GM12878 (cell line): Measurements from ENCODE around the gene CASR. TPM values are rescaled to one million over a fixed set of nuclear protein-coding genes. Genes with fewer than 3 reads are reported as not detected.

Experiments
- ATAC-seq: fragments of 200-7000 bp; cut with Tn5 transposase; 3 replicates; pipeline ENCODE4 v1.9.1; 2020; ENCODE audit warnings: mild to moderate bottlenecking, moderate library complexity
- BruUV-seq: library from RNA; stranded (reverse); fragments of 400-500 nt; replicated peaks from 2 replicates; lab custom pipeline; 2021; lab: Mats Ljungman, UMichigan
- CTCF ChIA-PET: fragments of 300-600 bp; sonication (Branson Sonifier 250); formaldehyde crosslinking; extraction: SDS; loops from one replicate; lab custom pipeline; 2021; ENCODE audit warnings: inconsistent platforms; lab: Yijun Ruan, JAX
- POLR2A ChIA-PET: fragments of 350-600 bp; formaldehyde crosslinking; extraction: SDS; loops from one replicate; lab custom pipeline; 2021; ENCODE audit warnings: inconsistent platforms; lab: Charles Lee
- RAD21 ChIA-PET: fragments of 300-600 bp; sonication (Branson Sonifier 250); formaldehyde crosslinking; loops from one replicate; lab custom pipeline; 2023; ENCODE audit warnings: antibody characterized with exemption; ENCODE audit not compliant: unreplicated experiment; lab: Charles Lee
- SMC1A ChIA-PET: fragments of 300-600 bp; sonication (Branson Sonifier 250); formaldehyde crosslinking; loops from one replicate; lab custom pipeline; 2023; ENCODE audit not compliant: unreplicated experiment, uncharacterized antibody; lab: Charles Lee
- DNase-seq: peaks from one replicate; pipeline ENCODE4 v3.0.0-alpha.2; 2011; ENCODE audit warnings: low read depth, low spot score
- FAIRE-seq: peaks from 3 replicates; lab custom pipeline; 2011; peaks lifted over from hg19 to GRCh38; lab: Jason Lieb, UNC
- H2AFZ ChIP-seq: 2 replicates; pipeline ENCODE4 v1.6.0; 2011; ENCODE audit warnings: low read depth, low read length, control low read depth; ENCODE audit not compliant: control insufficient read depth
- H3K27ac ChIP-seq: 2 replicates; pipeline ENCODE4 v1.5.1; 2011; ENCODE audit warnings: control low read depth; ENCODE audit not compliant: control insufficient read depth, insufficient read depth
- H3K27me3 ChIP-seq, 2 experiments: replicated peaks in 1 of 2; 2 replicates each; pipeline versions ENCODE4 v1.6.0 to v1.6.1; 2011; ENCODE audit warnings: low read length in 1 of 2; ENCODE audit not compliant: control insufficient read depth in 2 of 2, insufficient read depth in 2 of 2
- H3K36me3 ChIP-seq, 2 experiments: 2 replicates each; pipeline ENCODE4 v1.5.1; 2011; ENCODE audit warnings: low read length in 1 of 2; ENCODE audit not compliant: control insufficient read depth in 2 of 2, insufficient read depth in 2 of 2
- H3K4me1 ChIP-seq: 2 replicates; pipeline ENCODE4 v1.6.1; 2011; ENCODE audit warnings: mild to moderate bottlenecking, low read length, moderate library complexity, mixed read lengths; ENCODE audit not compliant: control insufficient read depth, insufficient read depth
- H3K4me2 ChIP-seq: 2 replicates; pipeline ENCODE4 v1.6.0; 2011; ENCODE audit warnings: control low read depth; ENCODE audit not compliant: control insufficient read depth, insufficient read depth
- H3K4me3 ChIP-seq: fragments of 200-600 bp; sonication (generic); 2 replicates; pipeline ENCODE4 v1.5.1; 2016
- H3K79me2 ChIP-seq: 2 replicates; pipeline ENCODE4 v1.6.0; 2011; ENCODE audit warnings: low read length; ENCODE audit not compliant: control insufficient read depth, insufficient read depth
- H3K9ac ChIP-seq: 2 replicates; pipeline ENCODE4 v1.8.0; 2011; ENCODE audit warnings: low read length, control low read depth, mixed read lengths; ENCODE audit not compliant: control insufficient read depth, insufficient read depth
- H3K9me3 ChIP-seq: replicated peaks from 3 replicates; pipeline ENCODE4 v1.5.1; 2011; ENCODE audit warnings: mild to moderate bottlenecking, low read length; ENCODE audit not compliant: control insufficient read depth, insufficient read depth
- H4K20me1 ChIP-seq: 2 replicates; pipeline ENCODE4 v1.6.0; 2011; ENCODE audit not compliant: control insufficient read depth, insufficient read depth
- CHD2 ChIP-seq: IDR thresholded peaks from 2 replicates; pipeline ENCODE4 v1.6.1; 2011; ENCODE audit warnings: low read depth, low read length, improper control_type of control experiment, borderline replicate concordance
- CREB1 ChIP-seq: IDR thresholded peaks from 2 replicates; pipeline ENCODE4 v1.6.1; 2012; ENCODE audit warnings: low read depth, mild to moderate bottlenecking, inconsistent platforms
- EP300 ChIP-seq, 2 experiments: fragments of 150-350 bp in 1 of 2; IDR thresholded peaks; 2 replicates each; pipeline ENCODE4 v1.6.1; 2011 to 2012; ENCODE audit warnings: low read depth in 2 of 2, low read length in 2 of 2, borderline replicate concordance in 1 of 2, improper control_type of control experiment in 1 of 2, inconsistent platforms in 1 of 2; ENCODE audit not compliant: control insufficient read depth in 1 of 2
- FOXM1 ChIP-seq: IDR thresholded peaks from 2 replicates; pipeline ENCODE4 v1.6.1; 2012; ENCODE audit warnings: low read depth, mild to moderate bottlenecking, inconsistent platforms, low read length, moderate library complexity
- MEF2B ChIP-seq: fragments of 450-650 bp; IDR thresholded peaks from 2 replicates; pipeline ENCODE4 v1.6.1; 2018; ENCODE audit warnings: mild to moderate bottlenecking, moderate library complexity; ENCODE audit not compliant: partially characterized antibody, poor library complexity, severe bottlenecking
- MYC ChIP-seq: IDR thresholded peaks from 2 replicates; pipeline ENCODE4 v1.6.1; 2011; ENCODE audit warnings: mild to moderate bottlenecking, low read length, moderate library complexity, inconsistent platforms; ENCODE audit not compliant: insufficient read depth, insufficient replicate concordance, insufficient read length, severe bottlenecking
- RCOR1 ChIP-seq: conservative IDR thresholded peaks from 2 replicates; pipeline ENCODE4 v1.6.1; 2012; ENCODE audit warnings: low read depth, low read length, improper control_type of control experiment
- RUNX3 ChIP-seq: IDR thresholded peaks from 2 replicates; pipeline ENCODE4 v1.6.1; 2012; ENCODE audit warnings: low read length, inconsistent platforms
- SPI1 ChIP-seq: IDR thresholded peaks from 2 replicates; pipeline ENCODE4 v1.6.1; 2011; ENCODE audit warnings: low read depth, mild to moderate bottlenecking, low read length, moderate library complexity, borderline replicate concordance; ENCODE audit not compliant: insufficient read depth
- SREBF2 ChIP-seq: IDR thresholded peaks from 2 replicates; pipeline ENCODE4 v1.6.1; 2012; ENCODE audit warnings: mild to moderate bottlenecking, low read length
- YY1 ChIP-seq: IDR thresholded peaks from 2 replicates; pipeline ENCODE4 v1.6.1; 2011; ENCODE audit warnings: low read depth, mild to moderate bottlenecking, low read length
- ZNF384 ChIP-seq: IDR thresholded peaks from 2 replicates; pipeline ENCODE4 v1.6.1; 2012; ENCODE audit warnings: low read depth, mild to moderate bottlenecking, low read length, improper control_type of control experiment, borderline replicate concordance
- WGBS: methylation state at CpG from one replicate; pipeline ENCODE4 v1.1.6; 2016; ENCODE audit warnings: low lambda C conversion rate; ENCODE audit not compliant: insufficient replicate concordance, insufficient coverage; ENCODE audit errors: missing lambda C conversion rate; 5-methylcytosine and 5-hydroxymethylcytosine counted together
- in situ Hi-C: fragments of 300-500 bp; cut with MboI; formaldehyde crosslinking; loops from 9 replicates; pipeline ENCODE4 v1.14.3; 2018; ENCODE audit warnings: mixed read lengths
- intact Hi-C: fragments of 100-400 bp; cut with micrococcal nuclease; formaldehyde crosslinking; loops from one replicate; pipeline ENCODE4 v1.14.2; 2022; ENCODE audit not compliant: unreplicated experiment
- polyA plus RNA-seq, 11 experiments: library from polyadenylated mRNA; depleted of rRNA in 4 of 11; unstranded in 6 of 11; stranded (reverse) in 5 of 11; fragments of >200 nt; fragmentation: Nextera tagmentation in 4 of 11; fragmentation: Illumina TruSeq in 1 of 11; extraction: Ambion mirVana in 4 of 11; extraction: Trizol in 1 of 11; gene quantifications; 1 replicate in 1 of 11; 2 replicates in 10 of 11; pipeline versions ENCODE4 v1.2.1 to v1.2.3, GENCODE V29; 2011 to 2016; ENCODE audit warnings: inconsistent platforms in 2 of 11, missing spikeins in 2 of 11, low read depth in 1 of 11
- total RNA-seq, 4 experiments: library from RNA; depleted of rRNA in 3 of 4; stranded (reverse); fragments of >200 nt in 3 of 4; fragmentation: Illumina TruSeq in 1 of 4; extraction: Trizol in 1 of 4; gene quantifications; 2 replicates each; pipeline versions ENCODE4 v1.2.1 to v1.2.3, GENCODE V29; 2013 to 2021
- TF ChIP-seq, protein P1 (sequence below): fragments of 450-650 bp; IDR thresholded peaks from 2 replicates; pipeline ENCODE4 v1.6.1; 2016; ENCODE audit warnings: mild to moderate bottlenecking
- TF ChIP-seq, protein P2 (sequence below): fragments of 150-350 bp; IDR thresholded peaks from 2 replicates; pipeline ENCODE4 v1.6.1; 2016; ENCODE audit warnings: low read depth, low read length
- TF ChIP-seq, protein P3 (sequence below): fragments of 450-650 bp; formaldehyde crosslinking; IDR thresholded peaks from 2 replicates; pipeline ENCODE4 v1.4.0; 2022; ENCODE audit warnings: mild to moderate bottlenecking, moderate library complexity

CASR gene
- total and polyA plus RNA-seq, 10 of the 15 experiments (the other 5 are each of a cell fraction or from before 2014, with no cell fraction given), result 0.04 to 0.37 (median 0.11) TPM

DNA sequence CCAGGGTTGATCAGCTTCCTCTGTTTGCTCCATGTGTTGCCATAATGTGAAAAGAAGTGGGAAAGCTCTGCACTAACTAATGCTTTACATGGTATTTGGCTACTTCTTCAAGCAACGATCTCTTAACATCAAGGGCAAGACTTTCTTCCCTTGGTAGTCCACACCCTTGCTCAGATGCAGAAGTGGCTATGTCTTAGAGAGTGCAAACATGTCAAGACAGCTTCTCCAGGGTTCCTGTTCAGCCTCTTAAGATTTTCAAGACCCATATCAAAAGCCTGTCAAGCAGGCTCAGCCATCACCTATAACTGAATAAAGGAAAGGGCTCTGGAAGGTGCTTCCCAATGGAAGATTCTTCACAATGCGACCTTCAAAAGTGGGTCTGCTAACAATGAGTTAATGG lies 76.7 kb downstream of the CASR start:
- Histone ChIP-seq H3K36me3 (no peaks in the 10 kb centered on the region), H3K4me2 (no peak overlapping the region), H3K79me2 (no peaks in the 10 kb centered on the region), H4K20me1 (no peaks in the 10 kb centered on the region), H3K27ac (no peak overlapping the region), H3K9me3 (no peaks in the 10 kb centered on the region; the same call in 2 of the 3 replicates), H3K9ac (no peak overlapping the region), H2AFZ (peak overlapping the region; percentile 43; the same call in 1 of the 2 replicates), H3K27me3 (no peaks in the 10 kb centered on the region), H3K4me3 (no peak overlapping the region), H3K4me1 (peaks cover 12% of the 10 kb centered on the region)
- SMC1A ChIA-PET, result interaction anchor here (0.9 to 15.2 kb wide), 24 partner anchors 9 to 713 kb away, joined by 3 to 590 read pairs (median 5); partner anchors contain the start of gene POLQ
- BruUV-seq, result no TSS peak
- no peak for FAIRE-seq
- RAD21 ChIA-PET, result interaction anchor here (0.7 to 15.8 kb wide), 15 partner anchors 8 to 713 kb away, joined by 3 to 441 read pairs (median 8); no protein-coding TSS in a partner anchor
- CTCF ChIA-PET, result interaction anchor here (0.8 to 8.8 kb wide), 22 partner anchors 10 to 713 kb away, joined by 3 to 237 read pairs (median 6); partner anchors contain the start of genes FAM162A and POLQ
- no peak for DNase-seq
- POLR2A ChIA-PET, result interaction anchor here (0.5 to 15.0 kb wide), 4 partner anchors 10 to 492 kb away, joined by 3 to 178 read pairs (median 6); no protein-coding TSS in a partner anchor
- ATAC-seq, result no peak
- intact Hi-C loops (loop anchor here (10.0 kb wide), 2 partner anchors 305 to 375 kb away; partner anchors contain the start of genes DTX3L and PARP9), in situ Hi-C loops (loop anchor here (5.0 kb wide), 2 partner anchors 158 to 713 kb away; partner anchors contain the start of gene POLQ)
- 90% methylated on average over 2 of the region's 2 CpGs for WGBS
- TF ChIP-seq CHD2 (no peak), EP300 (IDR thresholded peaks at IDR 0.05; ENCODE audit: borderline replicate concordance in 1 of 2, control insufficient read depth in 1 of 2, low read depth in 2 of 2, low read length in 2 of 2) (no peak), MYC (no peak), FOXM1 (no peak), ZNF384 (no peak), SREBF2 (no peak), YY1 (no peak), RUNX3 (no peak), SPI1 (no peak), MEF2B (no peak), CREB1 (no peak), RCOR1 (no peak)
- TF ChIP-seq, protein P1, sequence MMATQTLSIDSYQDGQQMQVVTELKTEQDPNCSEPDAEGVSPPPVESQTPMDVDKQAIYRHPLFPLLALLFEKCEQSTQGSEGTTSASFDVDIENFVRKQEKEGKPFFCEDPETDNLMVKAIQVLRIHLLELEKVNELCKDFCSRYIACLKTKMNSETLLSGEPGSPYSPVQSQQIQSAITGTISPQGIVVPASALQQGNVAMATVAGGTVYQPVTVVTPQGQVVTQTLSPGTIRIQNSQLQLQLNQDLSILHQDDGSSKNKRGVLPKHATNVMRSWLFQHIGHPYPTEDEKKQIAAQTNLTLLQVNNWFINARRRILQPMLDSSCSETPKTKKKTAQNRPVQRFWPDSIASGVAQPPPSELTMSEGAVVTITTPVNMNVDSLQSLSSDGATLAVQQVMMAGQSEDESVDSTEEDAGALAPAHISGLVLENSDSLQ, result no peak
- TF ChIP-seq, protein P2, sequence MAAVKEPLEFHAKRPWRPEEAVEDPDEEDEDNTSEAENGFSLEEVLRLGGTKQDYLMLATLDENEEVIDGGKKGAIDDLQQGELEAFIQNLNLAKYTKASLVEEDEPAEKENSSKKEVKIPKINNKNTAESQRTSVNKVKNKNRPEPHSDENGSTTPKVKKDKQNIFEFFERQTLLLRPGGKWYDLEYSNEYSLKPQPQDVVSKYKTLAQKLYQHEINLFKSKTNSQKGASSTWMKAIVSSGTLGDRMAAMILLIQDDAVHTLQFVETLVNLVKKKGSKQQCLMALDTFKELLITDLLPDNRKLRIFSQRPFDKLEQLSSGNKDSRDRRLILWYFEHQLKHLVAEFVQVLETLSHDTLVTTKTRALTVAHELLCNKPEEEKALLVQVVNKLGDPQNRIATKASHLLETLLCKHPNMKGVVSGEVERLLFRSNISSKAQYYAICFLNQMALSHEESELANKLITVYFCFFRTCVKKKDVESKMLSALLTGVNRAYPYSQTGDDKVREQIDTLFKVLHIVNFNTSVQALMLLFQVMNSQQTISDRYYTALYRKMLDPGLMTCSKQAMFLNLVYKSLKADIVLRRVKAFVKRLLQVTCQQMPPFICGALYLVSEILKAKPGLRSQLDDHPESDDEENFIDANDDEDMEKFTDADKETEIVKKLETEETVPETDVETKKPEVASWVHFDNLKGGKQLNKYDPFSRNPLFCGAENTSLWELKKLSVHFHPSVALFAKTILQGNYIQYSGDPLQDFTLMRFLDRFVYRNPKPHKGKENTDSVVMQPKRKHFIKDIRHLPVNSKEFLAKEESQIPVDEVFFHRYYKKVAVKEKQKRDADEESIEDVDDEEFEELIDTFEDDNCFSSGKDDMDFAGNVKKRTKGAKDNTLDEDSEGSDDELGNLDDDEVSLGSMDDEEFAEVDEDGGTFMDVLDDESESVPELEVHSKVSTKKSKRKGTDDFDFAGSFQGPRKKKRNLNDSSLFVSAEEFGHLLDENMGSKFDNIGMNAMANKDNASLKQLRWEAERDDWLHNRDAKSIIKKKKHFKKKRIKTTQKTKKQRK, result no peak
- TF ChIP-seq, protein P3, sequence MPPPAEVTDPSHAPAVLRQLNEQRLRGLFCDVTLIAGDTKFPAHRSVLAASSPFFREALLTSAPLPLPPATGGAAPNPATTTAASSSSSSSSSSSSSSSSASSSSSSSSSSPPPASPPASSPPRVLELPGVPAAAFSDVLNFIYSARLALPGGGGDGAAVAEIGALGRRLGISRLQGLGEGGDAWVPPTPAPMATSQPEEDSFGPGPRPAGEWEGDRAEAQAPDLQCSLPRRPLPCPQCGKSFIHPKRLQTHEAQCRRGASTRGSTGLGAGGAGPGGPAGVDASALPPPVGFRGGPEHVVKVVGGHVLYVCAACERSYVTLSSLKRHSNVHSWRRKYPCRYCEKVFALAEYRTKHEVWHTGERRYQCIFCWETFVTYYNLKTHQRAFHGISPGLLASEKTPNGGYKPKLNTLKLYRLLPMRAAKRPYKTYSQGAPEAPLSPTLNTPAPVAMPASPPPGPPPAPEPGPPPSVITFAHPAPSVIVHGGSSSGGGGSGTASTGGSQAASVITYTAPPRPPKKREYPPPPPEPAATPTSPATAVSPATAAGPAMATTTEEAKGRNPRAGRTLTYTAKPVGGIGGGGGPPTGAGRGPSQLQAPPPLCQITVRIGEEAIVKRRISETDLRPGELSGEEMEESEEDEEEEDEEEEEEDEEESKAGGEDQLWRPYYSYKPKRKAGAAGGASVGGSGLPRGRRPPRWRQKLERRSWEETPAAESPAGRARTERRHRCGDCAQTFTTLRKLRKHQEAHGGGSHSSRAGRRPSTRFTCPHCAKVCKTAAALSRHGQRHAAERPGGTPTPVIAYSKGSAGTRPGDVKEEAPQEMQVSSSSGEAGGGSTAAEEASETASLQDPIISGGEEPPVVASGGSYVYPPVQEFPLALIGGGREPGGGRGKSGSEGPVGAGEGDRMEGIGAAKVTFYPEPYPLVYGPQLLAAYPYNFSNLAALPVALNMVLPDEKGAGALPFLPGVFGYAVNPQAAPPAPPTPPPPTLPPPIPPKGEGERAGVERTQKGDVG (CRISPR knock-in tag), result no peak
